HFF-Myc (cell line): ENCODE measurements around the gene PRDM11.

Experiments
- DNase-seq: peaks from one replicate; pipeline ENCODE4 v3.0.0-alpha.2; 2011; ENCODE audit warnings: low read depth; ENCODE audit errors: extremely low read depth
- H3K4me3 ChIP-seq: replicated peaks from 2 replicates; pipeline ENCODE4 v1.5.1; 2011; ENCODE audit warnings: low read depth, mild to moderate bottlenecking, control low read depth, low read length
- TF ChIP-seq, protein P1 (sequence below): IDR thresholded peaks from 2 replicates; pipeline ENCODE4 v1.5.1; 2012; ENCODE audit warnings: mild to moderate bottlenecking, low read depth, low read length, control low read depth; ENCODE audit errors: missing control alignments

Gene PRDM11

DNA sequence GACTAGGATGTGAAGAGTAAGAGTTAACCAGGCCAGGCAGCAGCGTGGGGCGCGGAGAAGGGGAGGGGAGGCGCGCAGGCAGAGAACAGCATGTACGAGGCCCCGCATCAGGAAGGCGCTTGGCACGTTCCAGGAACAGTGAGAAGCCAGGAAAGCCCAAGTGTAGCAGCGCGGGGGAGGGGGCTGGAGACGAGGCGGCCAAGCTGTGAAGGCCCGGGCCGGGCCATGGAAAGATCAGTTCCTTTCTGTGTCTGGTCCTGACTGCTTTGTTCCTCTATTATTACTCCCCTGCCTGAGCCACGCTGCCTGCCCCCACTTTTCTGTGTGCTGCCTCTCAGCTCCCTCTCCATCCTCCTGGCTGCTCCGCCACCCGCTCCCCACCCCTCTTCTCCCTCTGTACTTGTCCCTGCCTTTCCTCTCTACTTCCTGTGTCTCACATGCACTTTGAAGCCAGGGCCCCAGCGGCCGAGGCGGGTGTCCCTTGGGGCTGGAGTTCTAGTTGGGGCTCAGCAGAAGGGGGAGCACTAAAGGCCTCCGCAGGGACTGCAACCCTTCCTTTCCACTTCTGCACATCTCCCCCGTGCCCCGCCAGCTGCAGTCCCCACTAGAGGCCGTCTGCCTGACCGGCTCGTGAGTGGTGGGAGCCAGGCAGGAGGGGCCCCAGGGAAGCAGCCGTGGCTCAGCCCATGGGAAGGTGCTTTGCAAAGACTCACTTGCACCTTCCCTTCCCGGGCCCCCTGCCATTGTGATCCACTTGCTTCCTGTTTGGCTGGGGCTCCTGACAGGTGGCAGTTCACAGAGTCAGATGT, 63.7 kb downstream of the PRDM11 start:
- no peak overlapping the region for H3K4me3 ChIP-seq
- TF ChIP-seq, protein P1, sequence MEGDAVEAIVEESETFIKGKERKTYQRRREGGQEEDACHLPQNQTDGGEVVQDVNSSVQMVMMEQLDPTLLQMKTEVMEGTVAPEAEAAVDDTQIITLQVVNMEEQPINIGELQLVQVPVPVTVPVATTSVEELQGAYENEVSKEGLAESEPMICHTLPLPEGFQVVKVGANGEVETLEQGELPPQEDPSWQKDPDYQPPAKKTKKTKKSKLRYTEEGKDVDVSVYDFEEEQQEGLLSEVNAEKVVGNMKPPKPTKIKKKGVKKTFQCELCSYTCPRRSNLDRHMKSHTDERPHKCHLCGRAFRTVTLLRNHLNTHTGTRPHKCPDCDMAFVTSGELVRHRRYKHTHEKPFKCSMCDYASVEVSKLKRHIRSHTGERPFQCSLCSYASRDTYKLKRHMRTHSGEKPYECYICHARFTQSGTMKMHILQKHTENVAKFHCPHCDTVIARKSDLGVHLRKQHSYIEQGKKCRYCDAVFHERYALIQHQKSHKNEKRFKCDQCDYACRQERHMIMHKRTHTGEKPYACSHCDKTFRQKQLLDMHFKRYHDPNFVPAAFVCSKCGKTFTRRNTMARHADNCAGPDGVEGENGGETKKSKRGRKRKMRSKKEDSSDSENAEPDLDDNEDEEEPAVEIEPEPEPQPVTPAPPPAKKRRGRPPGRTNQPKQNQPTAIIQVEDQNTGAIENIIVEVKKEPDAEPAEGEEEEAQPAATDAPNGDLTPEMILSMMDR: no peak
- no peak for DNase-seq

- H3K4me3 ChIP-seq: no peak overlapping the region
- TF ChIP-seq, protein P1: no peak
- no peak for DNase-seq
These were observed 64.4 kb downstream of the PRDM11 start for GRCh38 chr11:45210846-45211245.

- TF ChIP-seq, protein P1: no peak
- H3K4me3 ChIP-seq: no peak overlapping the region
- no peak for DNase-seq
These were observed 65.3 kb downstream of the PRDM11 start for GRCh38 chr11:45211732-45212131.

DNA sequence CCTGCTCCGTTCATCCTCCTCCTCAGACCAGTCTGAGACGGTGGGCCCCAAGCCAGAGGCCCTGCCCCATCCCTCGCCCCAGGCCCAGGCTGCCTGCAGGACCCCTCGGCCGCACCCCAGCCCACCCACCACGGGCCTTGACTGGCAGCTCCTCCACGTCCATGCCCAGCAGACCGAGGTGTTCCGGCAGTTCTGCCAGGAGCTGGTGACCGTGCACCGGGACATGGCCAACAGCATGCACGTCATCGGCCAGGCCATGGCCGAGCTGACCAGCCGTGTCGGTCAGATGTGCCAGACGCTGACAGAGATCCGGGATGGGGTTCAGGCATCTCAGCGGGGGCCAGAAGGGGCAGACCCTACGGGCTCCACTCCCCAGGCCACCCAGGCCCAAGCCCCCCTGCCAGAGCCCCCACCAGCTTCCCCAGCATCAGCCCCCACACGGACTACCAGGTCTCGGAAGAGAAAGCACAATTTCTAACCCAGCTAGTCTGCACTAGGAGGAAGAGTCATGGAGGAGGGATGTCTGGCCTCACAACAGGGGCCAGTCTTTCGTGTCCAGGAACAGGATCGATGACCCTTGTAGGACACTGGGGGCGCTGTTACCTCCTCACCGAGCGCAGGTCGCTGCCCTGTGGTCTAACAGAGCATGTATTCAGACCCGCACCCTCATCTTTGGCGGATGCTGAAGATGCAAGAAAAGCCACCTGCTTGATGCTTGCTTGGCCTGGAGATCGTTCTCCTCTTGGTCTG, 66.3 kb downstream of the PRDM11 start:
- TF ChIP-seq, protein P1: peak; percentile 31
- no peak overlapping the region for H3K4me3 ChIP-seq
- DNase-seq: no peak

- TF ChIP-seq, protein P1: no peak
These were observed 66.9 kb downstream of the PRDM11 start for GRCh38 chr11:45213316-45213665.

GRCh38 chr11:45213717-45214116, 67.3 kb downstream of the PRDM11 start:
- no peak overlapping the region for H3K4me3 ChIP-seq
- TF ChIP-seq, protein P1: no peak
- no peak for DNase-seq

More at GRCh38 chr11:45213316-45213665, 66.9 kb downstream of the PRDM11 start:
- no peak for DNase-seq
- H3K4me3 ChIP-seq: no peak overlapping the region
